ENCODE data around the gene C22orf23.

C22orf23 gene

DNA sequence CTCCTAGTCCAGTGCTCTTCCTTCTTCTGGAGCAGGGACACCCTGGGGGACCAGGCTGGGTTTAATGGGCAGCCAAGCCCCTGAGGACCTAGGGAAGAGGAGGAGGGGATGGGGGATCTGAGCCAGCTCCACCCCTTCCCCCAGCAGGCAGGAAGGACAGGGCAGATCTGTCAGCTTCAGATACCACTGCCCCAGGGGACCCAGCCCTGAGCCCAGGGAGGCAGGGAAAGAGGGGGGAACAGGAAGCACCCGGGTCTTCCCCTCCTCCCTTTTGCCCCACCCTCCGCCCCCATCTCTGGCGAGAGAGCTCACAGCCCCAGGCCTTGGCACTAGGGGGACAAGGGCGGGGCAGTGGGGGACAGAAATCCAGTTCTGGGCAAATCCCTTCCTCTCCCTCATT lies 42.7 kb upstream of the C22orf23 start:
- ChIA-PET POLR2A (no interaction called here), CTCF (no interaction called here)
- DNase-seq (ENCODE audit: extremely low spot score) = no peak
- TF ChIP-seq ZNF384 (IDR thresholded peaks at IDR 0.05) (no peak), CTBP1 (IDR thresholded peaks at IDR 0.05; ENCODE audit: borderline replicate concordance) (no peak)

DNA sequence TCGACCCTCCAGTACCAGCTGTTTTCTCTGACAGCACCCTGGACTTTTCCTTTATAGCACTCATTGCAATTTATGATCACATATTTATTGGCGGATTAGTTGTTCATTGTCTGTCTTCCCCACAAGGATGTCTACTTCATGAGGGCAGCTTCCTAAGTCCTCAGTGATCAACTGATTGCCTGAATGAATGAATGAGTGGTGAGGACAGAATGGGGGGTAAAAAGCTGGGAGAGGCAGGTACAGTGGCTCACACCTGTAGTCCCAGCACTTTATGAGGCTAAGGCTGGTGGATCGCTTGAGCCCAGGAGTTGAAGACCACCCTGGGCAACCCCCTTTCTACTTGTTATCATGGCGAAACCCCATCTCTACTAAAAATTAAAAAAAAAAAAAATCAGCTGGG lies 42.1 kb upstream of the C22orf23 start:
- POLR2A ChIA-PET = no interaction called here
- CTCF ChIA-PET = no interaction called here
- TF ChIP-seq FOXA1 (IDR thresholded peaks at IDR 0.05) (no peak), SUZ12 (IDR thresholded peaks at IDR 0.05) (no peak), FOXK2 (IDR thresholded peaks at IDR 0.05) (no peak), BHLHE40 (IDR thresholded peaks at IDR 0.05; ENCODE audit: borderline replicate concordance) (no peak), FOXM1 (IDR thresholded peaks at IDR 0.05; ENCODE audit: borderline replicate concordance) (no peak), ZNF384 (IDR thresholded peaks at IDR 0.05) (no peak), ELF4 (IDR thresholded peaks at IDR 0.05) (no peak), L3MBTL2 (conservative IDR thresholded peaks at IDR 0.05) (no peak), HDGF (IDR thresholded peaks at IDR 0.05; ENCODE audit: borderline replicate concordance) (no peak), TARDBP (IDR thresholded peaks at IDR 0.05) (no peak), CTBP1 (IDR thresholded peaks at IDR 0.05; ENCODE audit: borderline replicate concordance) (no peak), SP1 (IDR thresholded peaks at IDR 0.05) (no peak), NFRKB (IDR thresholded peaks at IDR 0.05) (no peak), ARNT (IDR thresholded peaks at IDR 0.05) (no peak), LEF1 (IDR thresholded peaks at IDR 0.05; ENCODE audit: borderline replicate concordance) (no peak)
- TF ChIP-seq, protein P1, sequence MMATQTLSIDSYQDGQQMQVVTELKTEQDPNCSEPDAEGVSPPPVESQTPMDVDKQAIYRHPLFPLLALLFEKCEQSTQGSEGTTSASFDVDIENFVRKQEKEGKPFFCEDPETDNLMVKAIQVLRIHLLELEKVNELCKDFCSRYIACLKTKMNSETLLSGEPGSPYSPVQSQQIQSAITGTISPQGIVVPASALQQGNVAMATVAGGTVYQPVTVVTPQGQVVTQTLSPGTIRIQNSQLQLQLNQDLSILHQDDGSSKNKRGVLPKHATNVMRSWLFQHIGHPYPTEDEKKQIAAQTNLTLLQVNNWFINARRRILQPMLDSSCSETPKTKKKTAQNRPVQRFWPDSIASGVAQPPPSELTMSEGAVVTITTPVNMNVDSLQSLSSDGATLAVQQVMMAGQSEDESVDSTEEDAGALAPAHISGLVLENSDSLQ (IDR thresholded peaks at IDR 0.05) = no peak
- no peak for DNase-seq (ENCODE audit: extremely low spot score)

DNA sequence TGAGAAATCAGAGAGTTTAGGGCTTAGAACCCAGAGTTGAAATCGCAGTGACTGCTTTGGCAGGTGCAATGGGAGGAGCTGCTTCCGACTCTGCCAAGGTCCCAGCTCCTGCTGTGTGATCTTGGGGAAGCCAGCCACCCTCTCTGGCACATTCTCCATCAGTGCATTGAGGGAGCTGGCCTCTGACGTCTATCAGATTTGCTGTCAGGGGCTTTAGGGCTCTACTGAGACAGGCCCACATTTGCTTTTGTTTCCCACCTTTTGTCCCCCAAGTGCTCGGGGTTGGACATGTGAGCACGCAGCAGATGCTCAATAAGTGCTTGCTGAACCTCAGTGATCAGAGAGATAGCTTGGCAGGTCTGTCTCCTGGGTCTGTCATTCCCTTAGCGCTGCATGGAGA lies 41.6 kb upstream of the C22orf23 start:
- DNase-seq (ENCODE audit: extremely low spot score) = no peak
- ChIA-PET POLR2A (no interaction called here), CTCF (no interaction called here)
- TF ChIP-seq FOXM1 (IDR thresholded peaks at IDR 0.05; ENCODE audit: borderline replicate concordance) = no peak
- no peak for TF ChIP-seq BHLHE40 (IDR thresholded peaks at IDR 0.05; ENCODE audit: borderline replicate concordance)
- no peak for TF ChIP-seq TARDBP (IDR thresholded peaks at IDR 0.05)
- TF ChIP-seq SUZ12 (IDR thresholded peaks at IDR 0.05) = no peak
- TF ChIP-seq ELF4 (IDR thresholded peaks at IDR 0.05) = no peak
- no peak for TF ChIP-seq FOXA1 (IDR thresholded peaks at IDR 0.05)
- no peak for TF ChIP-seq L3MBTL2 (conservative IDR thresholded peaks at IDR 0.05)
- TF ChIP-seq, protein P1 (IDR thresholded peaks at IDR 0.05) = no peak
- TF ChIP-seq ZNF384 (IDR thresholded peaks at IDR 0.05) = no peak
- TF ChIP-seq HDGF (IDR thresholded peaks at IDR 0.05; ENCODE audit: borderline replicate concordance) = no peak
- no peak for TF ChIP-seq NFRKB (IDR thresholded peaks at IDR 0.05)
- TF ChIP-seq CTBP1 (IDR thresholded peaks at IDR 0.05; ENCODE audit: borderline replicate concordance) = no peak

DNA sequence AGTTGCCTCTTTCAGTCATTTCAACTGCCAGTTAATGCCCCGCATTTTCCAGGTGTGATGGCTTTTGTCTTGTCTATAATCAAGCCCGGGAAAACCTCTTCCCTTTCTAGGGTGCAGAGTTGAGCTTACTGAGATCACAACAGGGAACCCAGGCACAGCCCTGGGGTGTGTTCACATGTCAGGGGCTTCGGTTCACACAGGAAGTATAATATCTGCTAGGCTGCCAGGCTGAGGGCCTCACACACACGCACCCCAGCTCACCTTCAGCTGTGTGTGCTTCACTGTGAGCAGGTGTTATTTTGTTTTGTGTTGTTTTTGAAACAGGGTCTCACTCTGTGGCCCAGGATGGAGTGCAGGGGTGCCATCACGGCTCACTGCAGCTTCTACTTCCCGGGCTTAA lies 40.6 kb upstream of the C22orf23 start:
- CTCF ChIA-PET = no interaction called here
- TF ChIP-seq ARNT (IDR thresholded peaks at IDR 0.05) = no peak
- POLR2A ChIA-PET = no interaction called here
- no peak for DNase-seq (ENCODE audit: extremely low spot score)

DNA sequence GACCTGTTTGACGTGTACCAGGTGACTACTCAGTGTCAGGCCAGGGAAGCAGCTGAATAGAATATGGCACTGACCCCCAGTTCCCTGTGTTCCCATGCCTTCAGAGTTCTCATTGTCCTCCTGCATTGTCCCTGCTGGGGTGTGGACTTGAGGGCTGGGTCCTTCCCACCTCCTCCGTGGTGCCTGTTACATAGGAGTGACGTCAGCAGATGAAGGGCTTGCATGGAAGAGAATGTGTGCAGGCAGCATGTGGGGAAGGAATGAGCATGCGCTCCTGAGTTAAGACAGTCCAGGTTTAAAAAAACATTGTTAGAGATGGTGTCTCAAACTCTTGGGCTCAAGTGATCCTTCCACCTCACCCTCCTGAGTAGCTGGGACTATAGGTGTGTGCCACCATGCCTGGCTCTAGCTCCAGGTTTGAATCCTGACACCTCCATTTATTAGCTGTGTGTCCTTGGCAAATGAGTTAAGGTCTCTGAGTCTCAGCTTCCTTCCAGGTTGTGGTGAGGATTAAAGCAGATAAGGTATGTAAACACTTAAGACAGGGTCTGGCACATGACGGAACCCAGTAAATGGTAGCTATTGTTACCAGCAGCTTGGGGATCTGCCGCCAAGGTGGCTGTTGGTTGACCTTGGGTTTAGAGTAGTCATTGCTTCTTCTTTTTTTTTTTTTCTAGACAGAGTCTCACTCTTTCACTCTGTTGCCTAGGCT lies 38.5 kb upstream of the C22orf23 start:
- no peak for DNase-seq (ENCODE audit: extremely low spot score)
- no peak for TF ChIP-seq SP1 (IDR thresholded peaks at IDR 0.05)
- TF ChIP-seq TARDBP (IDR thresholded peaks at IDR 0.05) = no peak
- TF ChIP-seq FOXK2 (IDR thresholded peaks at IDR 0.05) = no peak
- no peak for TF ChIP-seq L3MBTL2 (conservative IDR thresholded peaks at IDR 0.05)
- TF ChIP-seq HDGF (IDR thresholded peaks at IDR 0.05; ENCODE audit: borderline replicate concordance) = no peak
- TF ChIP-seq BHLHE40 (IDR thresholded peaks at IDR 0.05; ENCODE audit: borderline replicate concordance) = no peak
- no peak for TF ChIP-seq FOXA1 (IDR thresholded peaks at IDR 0.05)
- no peak for TF ChIP-seq ARNT (IDR thresholded peaks at IDR 0.05)
- TF ChIP-seq, protein P1 (IDR thresholded peaks at IDR 0.05) = no peak
- TF ChIP-seq CTBP1 (IDR thresholded peaks at IDR 0.05; ENCODE audit: borderline replicate concordance) = no peak
- no peak for TF ChIP-seq NFRKB (IDR thresholded peaks at IDR 0.05)
- TF ChIP-seq SUZ12 (IDR thresholded peaks at IDR 0.05) = no peak
- no peak for TF ChIP-seq ELF4 (IDR thresholded peaks at IDR 0.05)
- TF ChIP-seq ZNF384 (IDR thresholded peaks at IDR 0.05) = no peak
- TF ChIP-seq LEF1 (IDR thresholded peaks at IDR 0.05; ENCODE audit: borderline replicate concordance) = no peak
- no peak for TF ChIP-seq FOXM1 (IDR thresholded peaks at IDR 0.05; ENCODE audit: borderline replicate concordance)
- POLR2A ChIA-PET = no interaction called here
- CTCF ChIA-PET = no interaction called here

DNA sequence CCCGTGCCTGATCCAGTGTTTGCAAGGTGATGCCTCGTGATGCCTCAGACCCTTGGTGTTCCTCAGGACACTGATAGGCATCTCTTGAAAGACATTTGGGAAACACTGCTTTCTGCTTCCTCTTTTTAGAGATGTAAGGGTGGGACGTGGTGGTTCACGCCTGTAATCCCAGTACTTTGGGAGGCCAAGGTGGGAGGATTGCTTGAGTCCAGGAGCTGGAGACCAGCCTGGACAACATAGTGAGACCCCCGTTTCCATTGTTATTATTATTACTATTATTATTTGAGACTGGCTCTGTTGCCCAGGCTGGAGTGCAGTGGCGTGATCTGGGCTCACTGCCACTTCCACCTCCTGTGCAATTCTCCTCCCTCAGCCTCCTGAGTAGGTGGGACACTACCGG lies 37.5 kb upstream of the C22orf23 start:
- DNase-seq (ENCODE audit: extremely low spot score) = no peak
- ChIA-PET POLR2A (no interaction called here), CTCF (no interaction called here)
- TF ChIP-seq ELF4 (IDR thresholded peaks at IDR 0.05) (no peak), FOXA1 (IDR thresholded peaks at IDR 0.05) (no peak), CTBP1 (IDR thresholded peaks at IDR 0.05; ENCODE audit: borderline replicate concordance) (no peak), L3MBTL2 (conservative IDR thresholded peaks at IDR 0.05) (no peak), LEF1 (IDR thresholded peaks at IDR 0.05; ENCODE audit: borderline replicate concordance) (no peak), TARDBP (IDR thresholded peaks at IDR 0.05) (no peak), FOXK2 (IDR thresholded peaks at IDR 0.05) (no peak), HDGF (IDR thresholded peaks at IDR 0.05; ENCODE audit: borderline replicate concordance) (no peak), ARNT (IDR thresholded peaks at IDR 0.05) (no peak), BHLHE40 (IDR thresholded peaks at IDR 0.05; ENCODE audit: borderline replicate concordance) (no peak), SUZ12 (IDR thresholded peaks at IDR 0.05) (no peak), SP1 (IDR thresholded peaks at IDR 0.05) (no peak), ZNF384 (IDR thresholded peaks at IDR 0.05) (no peak), NFRKB (IDR thresholded peaks at IDR 0.05) (no peak), FOXM1 (IDR thresholded peaks at IDR 0.05; ENCODE audit: borderline replicate concordance) (no peak)
- TF ChIP-seq, protein P1 (IDR thresholded peaks at IDR 0.05) = no peak

All from HEK293T (cell line).